NCI-H2171 treated with DMSO at 0.1 percent for 48 hours (cell line): Measurements from ENCODE around the gene AFM.
"Not testable (repeated sequence)": the region's sequence is repeated elsewhere in the genome, so short reads cannot be mapped to it uniquely, and the experiment has no call there.

ENCODE experiments used
- DNase-seq: peaks from one replicate; lab custom pipeline; 2025; lab: John Stamatoyannopoulos, UW

Gene AFM

DNA sequence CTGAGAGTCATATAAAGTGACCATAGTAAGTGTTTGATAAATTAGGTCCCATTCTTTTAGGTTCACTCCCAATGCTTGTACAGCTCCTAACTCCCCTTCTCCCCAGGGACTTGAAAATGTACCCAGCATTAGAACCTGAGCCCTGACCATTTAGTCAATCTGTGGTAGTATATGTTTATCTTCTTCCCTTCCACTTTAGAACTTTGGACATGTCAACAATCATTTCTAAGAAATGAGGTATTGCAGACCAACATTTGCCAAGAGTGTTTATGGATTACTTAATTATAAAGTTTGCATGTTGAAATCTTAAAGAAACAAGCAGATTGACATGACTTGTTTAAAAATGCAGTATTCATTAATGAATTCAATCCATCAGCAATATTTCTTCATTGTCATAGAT is 26.0 kb downstream of the AFM start:
- no peak for DNase-seq

DNA sequence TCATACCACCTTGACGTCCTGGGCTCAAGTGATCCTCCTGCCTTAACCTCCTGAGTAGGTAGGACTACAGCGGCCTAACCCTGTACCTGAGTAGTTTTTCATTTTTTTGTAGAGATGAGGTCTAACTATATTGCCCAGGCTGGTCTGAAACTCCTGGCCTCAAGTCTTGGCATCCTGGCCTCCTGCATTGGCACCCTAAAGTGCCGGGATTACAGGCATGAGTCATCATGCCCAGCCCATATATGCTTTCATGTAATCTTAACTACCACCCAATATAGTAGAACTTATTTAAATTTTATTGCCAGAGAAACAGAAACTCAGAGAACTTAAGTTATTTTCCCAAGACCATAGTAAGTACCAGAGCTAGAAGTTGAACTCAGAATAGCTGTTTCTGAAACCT is 27.1 kb downstream of the AFM start:
- DNase-seq, result no peak

DNA sequence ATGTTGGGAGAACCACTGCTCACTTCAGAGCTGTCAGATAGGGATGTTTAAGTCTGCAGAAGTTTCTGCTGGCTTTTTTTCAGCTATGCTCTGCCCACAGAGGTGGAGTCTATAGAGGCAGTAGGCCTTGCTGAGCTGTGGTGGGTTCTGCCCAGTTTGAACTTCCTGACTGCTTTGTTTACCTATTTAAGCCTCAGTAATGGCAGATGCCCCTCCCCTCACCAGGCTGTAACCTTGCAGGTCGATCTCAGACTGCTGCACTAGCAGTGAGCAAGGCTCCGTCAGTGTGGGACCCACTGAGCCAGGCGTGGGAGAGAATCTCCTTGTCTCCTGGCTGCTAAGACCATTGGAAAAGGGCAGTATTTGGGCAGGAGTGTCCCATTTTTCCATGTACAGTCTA is 36.8 kb downstream of the AFM start:
- no peak for DNase-seq

DNA sequence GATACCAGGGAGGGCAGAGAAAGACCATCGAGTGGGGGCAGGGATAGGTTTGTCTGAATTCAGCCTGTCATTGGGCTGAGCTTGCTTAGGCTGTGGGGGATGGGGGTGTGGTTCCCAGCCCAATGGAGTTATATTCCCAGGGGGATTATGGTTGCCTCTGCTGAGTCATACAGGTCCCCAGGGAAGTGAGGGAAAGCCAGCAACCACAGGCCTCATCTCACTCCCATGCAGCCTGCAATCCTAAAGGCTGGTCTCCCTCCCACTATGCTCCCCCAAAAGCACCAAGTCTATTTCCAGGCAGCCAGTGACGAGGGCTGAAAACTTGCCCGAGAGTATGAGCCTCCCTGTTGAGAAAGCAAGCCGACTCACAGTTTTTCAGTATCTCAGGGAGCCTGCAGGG is 39.3 kb downstream of the AFM start:
- peak; percentile 68 for DNase-seq

DNA sequence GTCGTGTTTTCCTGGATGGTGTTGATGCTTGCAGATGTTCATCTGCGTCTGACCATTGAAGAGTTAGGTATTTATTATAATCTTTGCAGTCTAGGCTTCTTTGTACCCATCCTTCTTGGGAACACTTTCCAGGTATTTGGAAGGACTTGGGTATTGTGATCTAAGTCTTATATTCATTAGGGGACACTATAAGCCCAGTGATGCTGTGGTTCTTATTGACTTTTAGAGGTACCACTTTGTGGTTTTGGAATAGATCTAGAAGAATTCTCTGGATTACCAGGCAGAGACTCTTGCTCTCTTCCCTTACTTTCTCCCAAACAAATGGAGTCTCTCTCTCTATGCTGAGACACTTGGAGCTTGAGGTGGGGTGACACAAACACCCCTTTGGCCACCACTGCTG is 41.6 kb downstream of the AFM start:
- DNase-seq, result no peak

DNA sequence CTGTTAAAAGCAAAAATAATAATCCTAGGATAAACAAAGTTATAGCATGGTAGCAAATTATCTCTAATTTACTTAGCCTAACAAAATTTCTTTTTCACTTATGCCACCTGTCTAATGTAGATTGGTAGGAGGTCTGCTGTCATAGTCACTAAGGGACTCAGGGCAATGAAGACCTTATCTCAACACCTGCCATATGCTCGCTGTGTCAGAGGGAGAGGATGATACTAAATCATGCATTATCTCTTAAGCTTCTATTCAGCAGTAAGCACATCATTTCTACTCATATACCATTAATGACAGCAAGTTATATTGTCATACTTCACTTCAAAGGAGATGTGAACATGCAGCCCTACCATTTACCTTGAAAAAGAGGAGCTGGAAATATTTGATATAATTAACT is 44.1 kb downstream of the AFM start:
- no peak for DNase-seq

DNA sequence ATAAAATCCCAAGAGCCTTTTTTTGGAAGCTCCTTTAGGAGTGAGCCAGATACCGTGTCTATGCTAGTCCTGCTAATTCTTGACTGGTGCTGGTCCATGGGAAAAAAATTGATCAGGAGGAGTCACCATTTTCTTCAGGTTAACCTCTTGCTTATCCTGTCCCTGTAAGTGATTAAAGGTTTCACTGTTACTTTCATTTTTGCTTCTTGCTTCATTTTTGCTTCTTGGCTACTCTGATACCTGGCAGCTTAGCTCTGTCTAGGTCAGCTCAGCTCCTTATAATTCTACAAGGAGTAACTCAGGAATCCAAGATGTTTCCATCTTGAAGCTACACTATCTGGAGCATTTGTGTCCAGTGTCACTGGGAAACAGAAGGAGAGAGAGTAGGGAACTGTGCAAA is 45.7 kb downstream of the AFM start:
- no peak for DNase-seq

DNA sequence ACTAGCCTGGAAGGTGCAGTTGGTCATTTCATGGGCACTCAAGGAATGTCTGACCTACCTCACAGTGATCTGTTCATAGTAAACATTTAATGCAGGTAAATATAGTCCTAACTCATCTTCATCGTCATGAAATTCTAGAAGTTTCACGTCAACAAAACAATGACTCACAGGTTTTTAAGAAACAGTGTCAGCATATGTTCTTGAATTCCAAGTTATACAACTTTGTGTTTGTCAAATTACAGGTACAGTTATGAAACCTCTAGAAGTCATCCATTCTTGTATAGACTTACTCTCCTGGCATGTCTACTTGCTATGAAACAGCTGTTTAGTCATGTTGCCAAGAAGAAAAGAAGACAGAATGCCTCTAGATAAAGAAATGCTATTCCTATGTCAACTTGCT is 46.6 kb downstream of the AFM start:
- no peak for DNase-seq

DNA sequence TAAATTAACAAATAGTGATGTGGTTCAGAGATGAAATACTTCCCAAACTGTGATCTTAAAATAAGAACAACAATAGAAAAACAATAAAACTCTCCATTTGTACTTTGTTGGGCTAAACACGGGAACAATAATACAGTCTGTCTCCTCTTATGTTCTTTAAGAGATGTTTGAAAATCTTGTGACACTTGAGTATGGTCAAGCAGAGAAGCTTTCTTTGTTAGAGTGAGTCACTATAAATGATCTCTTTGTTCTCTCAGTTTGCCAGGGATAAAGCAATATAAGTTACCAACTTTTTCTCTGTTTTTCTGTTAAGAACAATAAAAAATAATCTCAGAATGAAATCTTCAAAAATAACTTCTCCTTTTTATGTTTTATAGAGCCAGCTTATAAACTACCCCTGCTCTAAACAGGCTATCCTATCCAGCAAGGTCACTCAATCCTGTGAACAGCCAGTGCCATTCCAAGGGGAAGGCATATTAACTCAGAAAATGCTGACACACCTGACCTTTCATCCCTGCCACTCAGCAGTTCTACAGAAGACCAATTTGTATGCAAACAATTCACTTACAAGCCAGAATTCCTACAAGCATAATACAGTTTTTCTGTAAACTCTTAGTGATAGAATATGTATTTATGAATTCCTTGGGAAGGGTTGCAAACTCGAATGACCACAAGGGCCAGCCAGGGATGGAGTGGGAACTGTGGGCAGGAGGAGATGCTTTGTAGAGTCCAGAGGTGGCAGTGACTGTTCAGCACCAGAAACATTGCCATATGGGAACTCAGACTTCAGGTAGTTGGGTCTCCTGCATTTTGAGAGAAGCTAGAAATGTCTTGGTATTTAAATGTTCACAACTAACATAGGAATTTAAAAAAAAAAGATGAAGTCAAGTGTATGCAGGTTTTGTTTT is 52.2 kb downstream of the AFM start:
- DNase-seq, result no peak

DNA sequence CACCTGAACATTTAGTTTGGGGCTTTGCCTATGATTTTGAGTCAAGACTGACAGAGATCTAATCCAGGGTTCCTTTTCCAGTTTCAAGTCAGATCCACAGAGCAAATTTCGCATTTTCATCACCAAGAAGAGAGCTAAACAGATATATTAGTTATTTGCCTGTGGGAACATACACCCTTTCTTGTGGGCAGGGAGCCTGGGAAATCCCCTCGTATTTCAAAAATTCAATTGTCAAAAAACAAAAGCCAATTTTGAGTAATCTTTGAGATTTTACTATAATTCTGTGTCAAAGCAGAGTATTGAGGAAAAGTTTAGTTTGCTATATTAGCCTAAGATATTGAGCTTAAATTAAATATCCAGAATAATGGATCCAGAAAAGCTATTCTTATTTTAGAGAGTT is 56.6 kb downstream of the AFM start:
- DNase-seq, result no peak

DNA sequence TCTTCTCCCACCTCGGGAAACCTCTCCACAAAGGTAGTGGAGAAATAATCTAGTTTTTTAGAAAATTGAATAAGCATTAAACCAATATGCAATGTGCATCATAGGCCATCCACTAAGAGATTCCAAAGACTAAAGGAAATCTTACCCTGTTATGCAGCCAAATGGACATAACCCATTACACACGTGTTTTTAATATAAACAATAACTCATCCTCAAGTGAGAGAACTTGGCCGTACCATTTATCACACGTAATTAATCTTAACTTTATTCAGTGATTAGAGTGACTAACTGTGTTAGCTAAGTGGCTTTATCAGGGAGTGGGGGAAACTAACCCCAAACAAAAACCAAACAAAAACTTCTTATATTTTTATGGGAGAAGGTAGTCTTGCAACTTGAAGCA is 57.8 kb downstream of the AFM start:
- no peak for DNase-seq

DNA sequence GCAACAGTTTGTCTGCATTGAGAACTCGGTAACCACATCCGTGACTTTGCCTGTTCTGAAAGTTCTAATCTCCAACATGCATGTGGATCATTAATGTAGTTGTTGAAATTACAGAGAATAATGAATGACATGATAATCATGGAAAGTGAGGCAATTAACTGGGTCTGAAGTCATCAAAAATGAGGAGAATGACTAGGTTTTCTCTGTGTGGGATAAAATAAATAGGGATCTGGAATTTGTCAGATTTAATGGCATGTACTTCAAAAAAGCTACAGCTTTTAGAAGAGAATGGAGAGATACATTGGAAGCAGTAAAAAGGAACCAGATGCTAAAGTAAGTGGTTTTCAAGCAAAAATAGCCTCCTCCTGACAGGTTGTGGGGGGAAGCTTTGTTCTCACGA is 59.3 kb downstream of the AFM start:
- DNase-seq, result no peak

DNA sequence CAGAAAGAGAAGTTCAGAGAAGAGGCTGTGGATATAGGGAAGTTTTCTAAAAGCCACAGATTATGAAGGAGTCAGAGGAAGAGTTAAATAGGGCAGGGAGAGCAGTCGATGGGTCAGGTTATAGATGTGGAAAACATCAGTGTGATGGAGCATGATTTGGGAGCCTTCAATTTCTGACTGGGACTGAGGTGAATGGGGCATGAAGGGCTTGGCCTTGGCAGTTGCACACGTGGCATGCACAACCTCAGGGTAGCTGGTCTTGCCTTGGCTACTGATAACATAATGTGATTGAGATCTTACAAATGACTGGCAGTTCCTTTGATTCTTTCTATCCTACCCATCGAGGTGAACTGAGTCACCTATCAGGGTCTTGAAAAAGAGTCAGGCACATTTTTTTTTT is 59.7 kb downstream of the AFM start:
- no peak for DNase-seq

DNA sequence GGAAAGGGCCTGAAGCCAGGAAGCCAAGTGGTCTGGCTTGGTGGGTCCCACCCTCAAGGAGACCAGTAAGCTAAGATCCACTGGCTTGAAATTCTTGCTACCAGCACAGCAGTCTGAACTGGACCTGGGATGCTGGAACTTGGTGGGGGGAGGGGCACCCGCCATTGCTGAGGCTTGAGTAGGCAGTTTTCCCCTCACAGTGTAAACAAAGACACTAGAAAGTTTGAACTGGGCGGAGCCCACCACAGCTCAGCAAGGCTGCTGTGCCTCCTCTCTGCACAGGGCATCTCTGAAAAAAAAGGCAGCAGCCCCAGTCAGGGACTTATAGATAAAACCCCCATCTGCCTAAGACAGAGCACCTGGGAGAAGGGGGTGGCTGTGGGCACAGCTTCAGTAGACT is 63.1 kb downstream of the AFM start:
- no peak for DNase-seq

DNA sequence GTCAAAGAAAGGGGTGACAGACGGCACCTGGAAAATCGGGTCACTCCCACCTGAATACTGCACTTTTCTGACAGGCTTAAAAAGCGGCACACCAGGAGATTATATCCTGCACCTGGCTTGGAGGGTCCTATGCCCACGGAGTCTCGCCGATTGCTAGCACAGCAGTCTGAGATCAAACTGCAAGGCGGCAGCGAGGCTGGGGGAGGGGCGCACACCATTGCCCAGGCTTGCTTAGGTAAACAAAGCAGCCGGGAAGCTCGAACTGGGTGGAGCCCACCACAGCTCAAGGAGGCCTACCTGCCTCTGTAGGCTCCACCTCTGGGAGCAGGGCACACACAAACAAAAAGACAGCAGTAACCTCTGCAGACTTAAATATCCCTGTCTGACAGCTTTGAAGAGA is 69.3 kb downstream of the AFM start:
- DNase-seq, result not testable (repeated sequence)
